ENCODE measurements around the gene DMC1.
"Not testable (repeated sequence)": the region's sequence is repeated elsewhere in the genome, so short reads cannot be mapped to it uniquely, and the experiment has no call there.

DMC1 gene

DNA sequence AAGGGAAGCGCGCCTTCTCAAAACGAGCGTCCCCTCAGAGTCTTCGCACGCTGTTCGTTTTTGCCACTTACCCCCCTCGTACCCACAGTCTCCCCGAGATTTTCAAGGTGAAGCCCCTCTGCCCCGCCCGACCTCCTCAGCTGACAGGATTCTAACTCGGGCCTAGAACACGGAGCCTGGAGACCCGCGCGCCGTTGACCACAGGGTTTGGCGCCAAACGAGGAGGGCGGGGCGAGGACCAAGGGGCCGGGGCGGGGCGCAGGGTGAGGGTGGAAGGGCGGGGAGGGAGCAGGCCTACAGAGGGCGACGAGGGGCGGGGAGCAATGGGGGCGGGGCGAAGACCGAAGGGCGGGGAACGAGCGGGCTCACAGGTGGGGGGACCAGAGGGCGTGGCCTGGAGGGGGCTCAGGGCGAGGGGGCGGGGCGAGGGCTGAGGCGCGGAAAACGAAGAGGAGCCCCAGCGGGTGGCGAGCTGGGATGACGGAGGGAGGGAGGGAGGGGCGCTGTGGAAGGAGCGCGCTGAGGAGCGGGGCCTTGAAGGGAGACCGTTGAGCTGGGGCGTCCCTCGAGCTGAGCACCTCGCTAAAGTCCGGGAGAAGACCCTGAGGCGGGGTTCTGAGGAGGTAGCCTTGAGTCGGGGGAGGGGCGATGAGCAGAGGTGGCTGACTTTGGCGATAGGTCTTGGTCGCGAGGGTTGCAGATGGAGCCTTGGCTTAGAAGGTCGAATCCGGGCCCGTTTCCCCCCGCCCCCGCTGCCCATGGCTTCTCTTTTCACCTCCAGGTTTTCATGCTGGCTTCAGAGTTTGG, at the start of gene DMC1:
Gene DMC1 (minus strand): TSS at position 212 of the 807 bp plus-strand sequence. CDS start 1,927 bp downstream, outside the sequence.
- peak; percentile 56 to 90 for DNase-seq

GRCh38 chr22:38618682-38619081, 48.7 kb upstream of the DMC1 start:
- no peak for DNase-seq

DNA sequence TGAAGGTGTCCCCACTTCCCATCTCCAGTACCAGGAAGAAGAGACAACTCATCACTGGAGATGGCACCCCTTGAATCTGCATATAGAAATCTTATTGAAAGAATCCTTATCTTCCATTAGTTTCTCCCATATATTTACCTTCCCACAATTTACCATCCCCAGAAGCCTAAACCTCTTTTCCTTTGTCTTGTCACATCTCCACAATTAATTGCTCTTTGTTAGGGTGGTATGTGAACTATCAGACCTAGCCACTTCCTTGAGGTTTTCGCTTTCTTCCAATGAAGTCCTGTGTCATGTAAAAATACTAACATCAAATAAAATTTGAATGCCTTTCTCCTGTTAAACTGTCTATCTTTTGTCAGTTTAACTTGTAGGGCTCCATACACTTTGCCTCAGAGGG, 48.3 kb upstream of the DMC1 start:
- no peak for DNase-seq

GRCh38 chr22:38615064-38615405, 45.1 kb upstream of the DMC1 start:
- not testable (repeated sequence) for DNase-seq

- no peak for DNase-seq
Measured at GRCh38 chr22:38614332-38615063, 44.5 kb upstream of the DMC1 start.

DNA sequence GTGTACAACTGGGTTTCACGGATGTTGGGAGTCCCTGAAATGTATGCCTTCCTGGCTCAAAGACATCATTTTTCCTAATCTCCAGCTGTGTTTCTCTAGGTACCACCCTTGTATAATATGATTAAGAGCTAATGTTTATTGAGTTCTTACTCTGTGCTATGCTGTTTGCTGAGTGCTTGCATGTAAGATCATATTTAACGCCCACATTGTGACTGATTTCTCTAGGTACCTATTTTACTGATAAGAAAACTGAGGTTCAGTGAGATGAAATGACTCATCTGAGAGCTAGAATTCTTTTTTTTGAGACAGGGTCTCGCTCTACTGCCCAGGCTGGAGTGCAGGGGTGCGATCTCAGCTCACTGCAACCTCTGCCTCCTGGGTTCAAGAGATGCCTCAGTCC, 43.6 kb upstream of the DMC1 start:
- no peak for DNase-seq

- no peak for DNase-seq
Measured at GRCh38 chr22:38612217-38613006, 42.4 kb upstream of the DMC1 start.

GRCh38 chr22:38611559-38611958, 41.6 kb upstream of the DMC1 start:
- DNase-seq: no peak

- DNase-seq: no peak
Measured at GRCh38 chr22:38610234-38610633, 40.3 kb upstream of the DMC1 start.

DNA sequence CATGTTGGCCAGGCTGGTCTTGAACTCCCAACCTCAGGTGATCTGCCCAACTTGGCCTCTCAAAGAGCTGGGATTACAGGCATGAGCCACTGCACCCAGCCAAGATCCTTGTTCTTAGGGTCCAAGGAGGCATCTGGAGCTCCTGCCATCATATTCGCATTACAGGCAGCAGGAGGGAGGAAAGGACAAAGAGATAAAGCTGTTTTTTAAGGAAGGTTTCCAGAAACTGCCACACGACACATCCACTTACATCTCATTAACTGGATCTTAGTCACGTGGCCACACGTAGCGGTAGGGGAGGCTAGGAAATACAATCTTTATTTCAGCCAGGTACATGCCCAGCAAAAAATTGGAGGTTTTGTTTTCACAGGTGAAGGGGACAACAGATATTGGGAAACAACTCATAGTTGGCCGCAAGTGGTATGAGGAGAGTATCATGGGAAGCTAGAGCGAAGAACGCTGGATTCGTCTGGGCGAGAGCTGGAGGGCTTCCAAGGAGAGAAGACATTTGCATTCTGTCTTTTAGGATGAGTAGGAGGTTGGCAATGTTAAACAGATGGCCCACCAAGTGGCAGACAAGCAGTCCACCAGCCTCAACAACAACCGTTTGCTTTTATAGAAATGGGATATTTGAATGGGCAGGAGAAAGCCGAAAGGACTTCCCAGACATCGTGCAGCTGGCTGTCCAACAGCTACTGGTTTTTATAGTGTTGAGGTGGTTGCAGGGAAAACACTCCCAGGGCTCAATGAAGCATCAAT, 39.2 kb upstream of the DMC1 start:
- no peak for DNase-seq

- no peak for DNase-seq
Measured at GRCh38 chr22:38607680-38608079, 37.7 kb upstream of the DMC1 start.

DNA sequence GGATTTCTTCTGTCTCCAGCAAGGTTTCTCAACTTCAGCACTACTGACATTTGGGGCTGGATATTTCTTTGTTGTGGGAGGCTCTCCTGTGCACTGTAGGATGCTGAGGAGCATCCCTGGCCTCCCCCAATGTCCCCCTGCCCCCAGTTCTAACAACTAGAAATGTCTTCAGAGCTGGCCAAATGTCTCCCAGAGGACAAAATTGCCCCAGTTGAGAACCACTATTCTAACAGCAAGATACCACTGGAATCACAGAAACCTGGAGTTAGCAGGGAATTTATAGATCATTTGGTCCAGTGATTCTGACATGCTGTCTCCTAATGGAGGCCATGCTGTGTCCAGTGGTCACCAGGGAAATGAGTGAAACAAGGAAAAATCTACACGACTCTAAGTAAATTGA, 32.2 kb upstream of the DMC1 start:
- DNase-seq: no peak

GRCh38 chr22:38601221-38601764, 31.3 kb upstream of the DMC1 start:
- DNase-seq: no peak

DNA sequence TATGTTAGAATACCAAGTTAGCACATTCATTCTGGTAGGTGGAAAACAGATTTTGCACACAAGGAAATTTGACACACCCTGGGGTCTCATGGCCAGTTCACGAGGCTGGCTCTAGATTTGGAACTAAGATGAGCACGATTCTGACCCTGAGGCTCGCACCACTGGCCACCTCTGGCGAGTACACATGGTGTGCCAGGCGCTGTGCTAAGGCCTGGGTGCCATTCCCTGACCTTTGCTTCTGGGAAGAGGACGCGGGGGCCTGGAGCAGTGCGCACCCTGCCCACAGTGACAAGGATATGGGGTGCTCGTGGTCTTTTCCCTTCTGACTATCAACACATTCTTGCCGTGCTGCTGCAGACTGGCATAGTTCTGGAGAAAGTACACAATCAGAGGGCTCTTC, 29.5 kb upstream of the DMC1 start:
- DNase-seq: no peak

- not testable (repeated sequence) for DNase-seq
Measured at GRCh38 chr22:38582923-38583322, 12.9 kb upstream of the DMC1 start.

DNA sequence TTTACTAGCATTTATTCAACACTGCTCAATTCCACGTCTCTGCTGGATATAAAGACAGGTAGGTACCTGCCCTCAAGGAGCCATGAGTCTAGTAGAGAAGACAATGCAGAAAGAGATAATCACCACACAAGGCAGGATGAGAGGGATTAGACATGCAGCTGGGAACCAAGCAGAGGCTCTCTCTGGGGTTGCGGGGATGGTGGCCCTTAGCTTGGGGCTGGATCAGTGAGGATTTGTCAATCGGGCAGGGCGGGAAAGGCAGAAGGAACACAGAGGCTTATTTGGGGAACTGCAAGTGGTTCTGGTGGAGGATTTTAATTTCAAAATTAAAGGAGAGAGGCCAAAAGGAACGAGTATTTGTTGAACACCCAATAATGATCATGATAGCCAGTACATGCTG, 8.5 kb upstream of the DMC1 start:
- DNase-seq: no peak

DNA sequence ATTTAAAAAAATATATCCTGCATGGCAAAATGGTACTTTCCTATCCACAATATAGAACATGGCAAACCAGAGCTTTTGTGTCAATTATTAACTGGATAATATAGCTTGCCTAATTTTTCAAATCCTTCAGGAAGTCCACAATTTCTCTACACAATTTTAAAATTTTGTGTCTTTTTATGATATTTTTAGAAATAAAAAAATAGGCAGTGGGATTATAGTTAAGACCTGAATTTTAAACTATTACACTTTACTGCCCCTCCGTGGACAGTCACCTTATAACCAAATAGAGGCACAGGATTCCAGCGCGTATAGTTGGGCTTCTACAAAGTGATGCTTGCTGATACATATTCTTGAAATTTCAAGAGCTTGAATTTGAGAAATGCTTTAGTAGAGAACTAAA, 2.1 kb upstream of the DMC1 start:
- peak in 1 of 2 donors; percentile 29 for DNase-seq

DNA sequence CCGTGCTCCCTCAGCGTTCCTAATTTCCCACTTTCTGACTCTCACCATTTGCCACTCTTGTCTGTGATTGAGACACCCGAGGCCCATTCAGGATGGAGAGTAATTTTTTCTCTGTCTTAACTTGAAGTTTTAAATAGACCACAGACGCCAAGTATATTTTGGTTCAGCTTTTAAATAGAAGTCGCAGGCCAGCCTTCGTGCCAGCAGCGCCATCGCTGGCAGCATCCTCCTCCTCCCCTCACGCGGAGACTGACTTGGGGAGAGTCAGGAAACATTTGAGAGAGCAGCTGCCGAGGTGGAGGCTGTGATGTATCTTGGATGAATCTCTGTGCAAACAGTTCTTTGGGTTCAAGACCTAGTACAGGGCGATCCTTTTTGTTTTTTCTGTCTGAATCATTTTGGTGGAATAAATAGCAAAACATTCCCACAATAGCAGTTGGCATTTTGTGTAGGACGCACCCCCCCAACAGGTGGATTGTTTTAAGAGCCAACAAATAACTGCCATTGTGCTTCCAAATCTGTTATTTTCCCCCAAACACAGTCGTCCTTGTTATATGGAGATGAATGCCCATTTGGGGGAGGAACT, 889 bp upstream of the DMC1 start:
- peak in 1 of 2 donors; percentile 18 for DNase-seq

- no peak for DNase-seq
Measured at GRCh38 chr22:38569181-38569971, 607 bp downstream of the DMC1 start.

DNA sequence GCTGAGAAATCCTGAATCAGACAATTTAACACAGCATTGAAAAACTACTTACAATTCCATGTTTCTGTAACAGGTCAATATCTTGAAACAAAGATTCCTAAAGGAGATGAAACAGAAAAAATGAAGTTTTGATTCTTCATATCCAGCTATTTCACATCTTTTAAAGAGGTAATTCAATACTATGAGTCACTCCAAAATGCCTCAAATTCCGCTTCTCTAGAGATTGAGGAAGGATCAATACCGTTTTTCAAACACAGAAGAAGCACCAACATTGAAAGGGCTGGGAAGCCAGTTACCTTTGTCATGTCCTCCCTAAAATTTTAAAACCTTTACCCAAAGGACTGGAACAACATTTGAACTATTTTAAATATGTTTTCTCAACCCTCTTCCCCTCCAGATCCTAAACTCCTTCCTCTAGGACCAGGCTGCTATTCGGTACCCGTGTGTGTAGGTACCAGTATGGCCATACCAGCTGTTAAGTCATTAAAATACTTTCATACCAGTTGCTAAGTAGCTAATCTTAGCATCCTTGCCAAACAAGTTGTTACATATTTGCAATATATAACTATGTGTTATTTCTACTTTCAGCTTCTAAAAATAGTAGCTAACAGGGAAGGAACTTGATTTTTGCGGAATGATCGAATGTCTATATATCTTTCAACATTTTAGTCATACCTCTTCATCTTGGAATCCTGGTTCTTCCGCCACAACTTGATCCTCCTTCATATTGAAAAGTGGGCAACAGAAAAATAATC, 2.3 kb downstream of the DMC1 start:
- no peak for DNase-seq

All from bone marrow (tissue), 2 donors.